H1 (cell line): ENCODE measurements around the gene HEATR5A. TPM values are rescaled to one million over a fixed set of nuclear protein-coding genes. Genes with fewer than 3 reads are reported as not detected.

Experiments
- CTCF ChIA-PET: fragments of 300-600 bp; sonication (Branson Sonifier 250); formaldehyde crosslinking; loops from one replicate; lab custom pipeline; 2021; ENCODE audit not compliant: partially characterized antibody; lab: Charles Lee
- POLR2A ChIA-PET: fragments of 300-600 bp; sonication (Branson Sonifier 250); formaldehyde crosslinking; loops from one replicate; lab custom pipeline; 2021; ENCODE audit warnings: inconsistent platforms; ENCODE audit not compliant: partially characterized antibody; lab: Charles Lee
- DNase-seq, 2 experiments: peaks; one replicate each; pipeline versions ENCODE4 v3.0.0 to v3.0.0-alpha.2; 2010 to 2022; ENCODE audit warnings: low spot score in 2 of 2, low read depth in 1 of 2, mixed read lengths in 1 of 2
- FAIRE-seq: peaks from 2 replicates; lab custom pipeline; 2011; peaks lifted over from hg19 to GRCh38; lab: Jason Lieb, UNC
- H2AFZ ChIP-seq: 2 replicates; pipeline ENCODE4 v1.8.1; 2012; ENCODE audit warnings: low read length, inconsistent platforms
- H2AK5ac ChIP-seq: 2 replicates; pipeline ENCODE4 v1.6.1; 2013; ENCODE audit warnings: low read depth, low read length
- H2BK120ac ChIP-seq: replicated peaks from 2 replicates; pipeline ENCODE3; 2013; ENCODE audit warnings: low read depth, low read length, inconsistent platforms
- H2BK12ac ChIP-seq: 2 replicates; pipeline ENCODE4 v1.6.1; 2013; ENCODE audit warnings: low read depth, low read length
- H2BK15ac ChIP-seq: 2 replicates; pipeline ENCODE4 v1.6.1; 2013; ENCODE audit warnings: low read length
- H2BK20ac ChIP-seq: 2 replicates; pipeline ENCODE4 v1.6.1; 2013; ENCODE audit warnings: low read length
- H2BK5ac ChIP-seq: 2 replicates; pipeline ENCODE4 v1.6.1; 2013; ENCODE audit warnings: low read depth, low read length
- H3K14ac ChIP-seq: 2 replicates; pipeline ENCODE4 v1.6.1; 2013; ENCODE audit warnings: inconsistent platforms; ENCODE audit not compliant: insufficient read length
- H3K18ac ChIP-seq: 2 replicates; pipeline ENCODE4 v1.6.1; 2013; ENCODE audit warnings: low read length; ENCODE audit errors: extremely low read depth
- H3K23ac ChIP-seq: 2 replicates; pipeline ENCODE4 v1.6.1; 2013; ENCODE audit warnings: inconsistent platforms; ENCODE audit not compliant: insufficient read length
- H3K23me2 ChIP-seq: 2 replicates; pipeline ENCODE4 v1.6.1; 2013; ENCODE audit warnings: low read depth, low read length
- H3K27ac ChIP-seq: 2 replicates; pipeline ENCODE4 v1.6.1; 2011; ENCODE audit warnings: low read depth, low read length, inconsistent platforms
- H3K27me3 ChIP-seq, 4 experiments: replicated peaks in 1 of 4; 1 replicate in 1 of 4; 2 replicates in 3 of 4; pipeline versions ENCODE4 v1.6.1 to v1.8.1; 2011 to 2013; ENCODE audit warnings: low read length in 3 of 4, mild to moderate bottlenecking in 3 of 4, inconsistent platforms in 2 of 4, mixed read lengths in 2 of 4, moderate library complexity in 1 of 4; ENCODE audit not compliant: control insufficient read depth in 3 of 4, insufficient read depth in 3 of 4; ENCODE audit errors: extremely low read depth in 1 of 4
- H3K36me3 ChIP-seq, 4 experiments: 2 replicates each; pipeline versions ENCODE4 v1.6.1 to v1.8.1; 2011 to 2013; ENCODE audit warnings: mild to moderate bottlenecking in 4 of 4, low read length in 3 of 4, moderate library complexity in 2 of 4, control low read depth in 1 of 4, inconsistent platforms in 1 of 4; ENCODE audit not compliant: insufficient read depth in 4 of 4, control insufficient read depth in 2 of 4
- H3K4ac ChIP-seq: replicated peaks from 2 replicates; pipeline ENCODE3; 2013; ENCODE audit warnings: low read length, low read depth, mixed read lengths, inconsistent platforms; ENCODE audit not compliant: insufficient read length
- H3K4me1 ChIP-seq, 4 experiments: replicated peaks in 1 of 4; 1 replicate in 1 of 4; 2 replicates in 3 of 4; pipeline versions ENCODE4 v1.6.1 to v1.8.1; 2011 to 2013; ENCODE audit warnings: low read length in 3 of 4, inconsistent platforms in 2 of 4, mixed read lengths in 1 of 4; ENCODE audit not compliant: insufficient read depth in 4 of 4, control insufficient read depth in 3 of 4
- H3K4me2 ChIP-seq, 2 experiments: 2 replicates each; pipeline versions ENCODE4 v1.6.1 to v1.8.1; 2011 to 2013; ENCODE audit warnings: low read depth in 2 of 2, low read length in 2 of 2, control low read depth in 1 of 2, inconsistent platforms in 1 of 2, mild to moderate bottlenecking in 1 of 2; ENCODE audit not compliant: insufficient read depth in 1 of 2
- H3K4me3 ChIP-seq, 4 experiments: fragments of 200-600, 300-600 bp in 1 of 4; sonication (generic), shearing (Covaris generic), sonication (Bioruptor Twin) in 1 of 4; 2 replicates each; pipeline versions ENCODE4 v1.5.1 to v1.8.1; 2011 to 2016; ENCODE audit warnings: low read length in 4 of 4, low read depth in 3 of 4, control low read depth in 2 of 4, inconsistent platforms in 2 of 4, mild to moderate bottlenecking in 2 of 4, mixed read lengths in 1 of 4, moderate library complexity in 1 of 4; ENCODE audit not compliant: insufficient read depth in 2 of 4; ENCODE audit errors: extremely low read depth in 1 of 4
- H3K56ac ChIP-seq: replicated peaks from 2 replicates; pipeline ENCODE3; 2013; ENCODE audit warnings: low read depth, mild to moderate bottlenecking, mixed read lengths, low read length, inconsistent platforms; ENCODE audit not compliant: insufficient read length
- H3K79me1 ChIP-seq: 2 replicates; pipeline ENCODE4 v1.6.1; 2013; ENCODE audit warnings: low read depth, low read length, control low read depth
- H3K79me2 ChIP-seq, 2 experiments: 2 replicates each; pipeline versions ENCODE4 v1.6.1 to v1.8.1; 2012 to 2013; ENCODE audit warnings: low read length in 2 of 2, mild to moderate bottlenecking in 2 of 2, inconsistent platforms in 1 of 2; ENCODE audit not compliant: insufficient read depth in 2 of 2, control insufficient read depth in 1 of 2
- H3K9ac ChIP-seq, 4 experiments: replicated peaks in 1 of 4; 1 replicate in 1 of 4; 2 replicates in 3 of 4; pipeline versions ENCODE4 v1.6.1 to v1.8.1; 2011 to 2013; ENCODE audit warnings: low read depth in 3 of 4, low read length in 3 of 4, control low read depth in 2 of 4, mild to moderate bottlenecking in 2 of 4, moderate library complexity in 2 of 4, inconsistent platforms in 1 of 4; ENCODE audit errors: extremely low read depth in 1 of 4
- H3K9me3 ChIP-seq, 2 experiments: 2 replicates each; pipeline versions ENCODE4 v1.6.1 to v1.8.1; 2012 to 2013; ENCODE audit warnings: mild to moderate bottlenecking in 2 of 2, moderate library complexity in 2 of 2, control low read depth in 1 of 2, inconsistent platforms in 1 of 2, low read depth in 1 of 2, low read length in 1 of 2, mixed read lengths in 1 of 2; ENCODE audit not compliant: insufficient read depth in 2 of 2
- H4K20me1 ChIP-seq, 2 experiments: replicated peaks in 1 of 2; 2 replicates each; pipeline versions ENCODE3 to v1.8.1; 2011 to 2013; ENCODE audit warnings: inconsistent platforms in 2 of 2, low read length in 2 of 2, mild to moderate bottlenecking in 1 of 2; ENCODE audit not compliant: insufficient read depth in 2 of 2, control insufficient read depth in 1 of 2
- H4K5ac ChIP-seq: 2 replicates; pipeline ENCODE4 v1.6.1; 2013; ENCODE audit warnings: low read length, low read depth, mixed read lengths, inconsistent platforms; ENCODE audit not compliant: insufficient read length
- H4K8ac ChIP-seq: 2 replicates; pipeline ENCODE4 v1.8.0; 2013; ENCODE audit warnings: mild to moderate bottlenecking, moderate library complexity, low read length, inconsistent platforms; ENCODE audit not compliant: insufficient read depth; ENCODE audit errors: extremely low read depth
- H4K91ac ChIP-seq: replicated peaks from 2 replicates; pipeline ENCODE3; 2013; ENCODE audit warnings: low read length, mixed read lengths, inconsistent platforms; ENCODE audit not compliant: insufficient read length
- ATF3 ChIP-seq: IDR thresholded peaks from 2 replicates; pipeline ENCODE4 v1.6.1; 2011; ENCODE audit warnings: low read depth, mild to moderate bottlenecking, low read length; ENCODE audit not compliant: insufficient read depth
- CREB1 ChIP-seq: IDR thresholded peaks from 2 replicates; pipeline ENCODE4 v1.6.1; 2012; ENCODE audit warnings: inconsistent platforms
- CTCF ChIP-seq, 3 experiments: IDR thresholded peaks; 1 replicate in 2 of 3; 2 replicates in 1 of 3; pipeline versions ENCODE4 v1.5.1 to v1.6.1; 2011; ENCODE audit warnings: low read length in 3 of 3, mild to moderate bottlenecking in 3 of 3, inconsistent platforms in 2 of 3, low read depth in 1 of 3, moderate library complexity in 1 of 3; ENCODE audit not compliant: insufficient read depth in 1 of 3; ENCODE audit errors: control extremely low read depth in 1 of 3
- HDAC6 ChIP-seq: IDR thresholded peaks from one replicate; pipeline ENCODE4 v1.7.1; 2012; ENCODE audit warnings: low read depth, mild to moderate bottlenecking, inconsistent platforms, low read length, moderate library complexity
- NANOG ChIP-seq: IDR thresholded peaks from 2 replicates; pipeline ENCODE4 v1.6.1; 2011; ENCODE audit warnings: low read length, low read depth, mild to moderate bottlenecking, inconsistent platforms; ENCODE audit not compliant: insufficient read depth, poor library complexity, severe bottlenecking
- POLR2A ChIP-seq, 2 experiments: IDR thresholded peaks; 1 replicate in 1 of 2; 2 replicates in 1 of 2; pipeline ENCODE4 v1.6.1; 2011; ENCODE audit warnings: low read depth in 2 of 2, low read length in 2 of 2, mild to moderate bottlenecking in 2 of 2; ENCODE audit errors: control extremely low read depth in 1 of 2
- POU5F1 ChIP-seq: IDR thresholded peaks from 2 replicates; pipeline ENCODE4 v1.6.1; 2011; ENCODE audit warnings: low read depth, mild to moderate bottlenecking, low read length, moderate library complexity
- TAF1 ChIP-seq: IDR thresholded peaks from 2 replicates; pipeline ENCODE4 v1.6.1; 2011; ENCODE audit warnings: mild to moderate bottlenecking, low read depth, low read length
- USF2 ChIP-seq: IDR thresholded peaks from 2 replicates; pipeline ENCODE4 v1.6.1; 2011; ENCODE audit warnings: low read length, improper control_type of control experiment
- ZNF274 ChIP-seq: IDR thresholded peaks from 2 replicates; pipeline ENCODE4 v1.7.0; 2012; ENCODE audit warnings: low read length, borderline replicate concordance; ENCODE audit errors: extremely low read depth
- WGBS, 2 experiments: shearing (Covaris generic) in 1 of 2; methylation state at CpG; one replicate each; pipeline versions ENCODE4 v1.1.6 to v1.1.7; 2013 to 2015; ENCODE audit warnings: low lambda C conversion rate in 2 of 2, mixed read lengths in 2 of 2, inconsistent platforms in 1 of 2, low coverage in 1 of 2, missing lambda C conversion rate in 1 of 2; ENCODE audit not compliant: insufficient replicate concordance in 2 of 2, insufficient coverage in 1 of 2, insufficient read length in 1 of 2; ENCODE audit errors: extremely low coverage in 1 of 2, missing lambda C conversion rate in 1 of 2; 5-methylcytosine and 5-hydroxymethylcytosine counted together
- polyA plus RNA-seq, 7 experiments: library from polyadenylated mRNA; depleted of rRNA in 3 of 7; stranded (reverse) in 5 of 7; unstranded in 2 of 7; fragments of >200 nt in 5 of 7; fragments of 200-250 nt in 2 of 7; gene quantifications; 1 replicate in 5 of 7; 2 replicates in 1 of 7; 4 replicates in 1 of 7; pipeline versions ENCODE4 v1.2.1 to v1.2.3, GENCODE V29; 2011 to 2013; ENCODE audit warnings: missing spikeins in 2 of 7, mixed read lengths in 2 of 7
- total RNA-seq: library from RNA; stranded (reverse); fragmentation: NEBNext Ultra II Directional; extraction: Animal tissue kit (Norgen Biotek cat#: 25700); gene quantifications from 2 replicates; pipeline ENCODE4 v1.2.1, GENCODE V29; 2021

Gene HEATR5A
- total and polyA plus RNA-seq, 2 of the 8 experiments (the other 6 are each of a cell fraction or from before 2014, with no cell fraction given): 9.0 to 36.2 TPM

- FAIRE-seq (no peak), DNase-seq (no peak)
- Histone ChIP-seq H3K23ac (no peak overlapping the region), H3K27ac (no peak overlapping the region), H3K18ac (no peak overlapping the region), H2BK120ac (no peak overlapping the region), H3K4me3 (no peak overlapping the region), H3K23me2 (no peaks in the 10 kb centered on the region), H3K79me2 (no peaks in the 10 kb centered on the region), H2BK5ac (no peak overlapping the region), H3K4me1 (no peaks in the 10 kb centered on the region), H3K27me3 (no peaks in the 10 kb centered on the region), H2AK5ac (no peak overlapping the region), H2BK20ac (no peak overlapping the region), H3K79me1 (no peaks in the 10 kb centered on the region), H2AFZ (no peak overlapping the region), H2BK12ac (no peak overlapping the region), H3K14ac (no peak overlapping the region), H4K5ac (no peak overlapping the region), H2BK15ac (no peak overlapping the region), H3K9me3 (peaks cover 16 to 35% of the 10 kb centered on the region in 2 experiments), H4K20me1 (no peaks in the 10 kb centered on the region), H4K91ac (no peak overlapping the region), H3K4ac (no peak overlapping the region), H3K56ac (no peak overlapping the region), H3K4me2 (no peak overlapping the region), H3K36me3 (peaks cover 0 to 3% (median 0%) of the 10 kb centered on the region in 4 experiments; a peak in 2 of 8 replicates), H3K9ac (no peak overlapping the region), H4K8ac (no peak overlapping the region)
- CTCF ChIA-PET: interaction anchor here (0.6 kb wide), 1 partner anchor 418 kb away, joined by 3 read pairs; no protein-coding TSS in a partner anchor
- 93% methylated on average over 1 of the region's 1 CpG; no CpG with 5 or more reads in 1 of the 2 experiments for WGBS, 2 experiments
- POLR2A ChIA-PET: no interaction called here
- no peak for TF ChIP-seq POLR2A (IDR thresholded peaks at IDR 0.05; ENCODE audit: control extremely low read depth in 1 of 2, low read depth in 2 of 2, low read length in 2 of 2)
- TF ChIP-seq POU5F1: no peak
- no peak for TF ChIP-seq CREB1
- TF ChIP-seq TAF1: no peak
- no peak for TF ChIP-seq NANOG
- no peak for TF ChIP-seq ATF3
- no peak for TF ChIP-seq CTCF (IDR thresholded peaks at IDR 0.05; ENCODE audit: control extremely low read depth in 1 of 3, insufficient read depth in 1 of 3, low read depth in 1 of 3, low read length in 3 of 3)
- no peak for TF ChIP-seq ZNF274
- no peak for TF ChIP-seq HDAC6
- no peak for TF ChIP-seq USF2
These were observed 141.5 kb downstream of the HEATR5A start for GRCh38 chr14:31278883-31279282.
